Memory B cell (primary cell): ENCODE data around the gene KRT2.

Source experiments
- ATAC-seq: fragments of 150-1000 bp; cut with Tn5 transposase; 2 replicates; pipeline ENCODE4 v1.10.0; 2021; ENCODE audit warnings: low read depth, mild to moderate bottlenecking, moderate library complexity
- DNase-seq, 2 donors: peaks; one replicate each; pipeline ENCODE4 v3.0.0; 2022; ENCODE audit warnings: low spot score in 2 of 2
- H3K27ac Mint-ChIP-seq: one replicate; pipeline ENCODE4 v1.8.0; 2022; ENCODE audit warnings: mild to moderate bottlenecking, moderate library complexity, mixed read lengths
- H3K27me3 Mint-ChIP-seq: one replicate; pipeline ENCODE4 v1.8.0; 2022; ENCODE audit warnings: mixed read lengths
- H3K36me3 Mint-ChIP-seq: one replicate; pipeline ENCODE4 v1.8.0; 2022; ENCODE audit warnings: mild to moderate bottlenecking, mixed read lengths
- H3K4me1 Mint-ChIP-seq: one replicate; pipeline ENCODE4 v1.8.0; 2022; ENCODE audit warnings: mixed read lengths
- H3K4me3 Mint-ChIP-seq: one replicate; pipeline ENCODE4 v1.8.0; 2022; ENCODE audit warnings: mild to moderate bottlenecking, moderate library complexity, mixed read lengths
- H3K9me3 Mint-ChIP-seq: one replicate; pipeline ENCODE4 v1.8.0; 2022; ENCODE audit warnings: mixed read lengths

KRT2 gene

DNA sequence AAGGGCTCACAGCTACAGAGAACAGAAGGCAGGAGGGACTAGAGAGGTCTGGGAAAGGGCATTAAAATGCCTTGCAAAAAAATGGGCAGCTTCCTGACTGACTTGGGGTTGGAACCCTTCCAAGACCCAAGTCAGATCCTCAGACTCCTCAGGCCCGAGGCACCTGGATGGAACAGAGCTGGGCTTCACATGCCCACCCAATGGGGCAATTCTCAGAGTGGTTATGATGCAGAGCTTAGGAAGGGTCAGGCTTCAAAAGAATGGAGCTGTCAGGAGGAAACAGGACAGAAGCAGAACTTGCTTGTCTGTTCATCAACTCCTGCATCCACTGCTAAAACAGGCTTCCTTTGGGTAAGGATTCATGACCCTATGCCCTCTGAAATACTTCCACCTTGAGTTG lies 37.9 kb upstream of the KRT2 start:
- no peak for DNase-seq
- Mint-ChIP-seq H3K27me3 (peaks cover 28% of the 10 kb centered on the region), H3K27ac (no peak overlapping the region), H3K4me3 (peak overlapping the region; percentile 16), H3K4me1 (peaks cover 10% of the 10 kb centered on the region), H3K9me3 (no peaks in the 10 kb centered on the region), H3K36me3 (no peaks in the 10 kb centered on the region)
- no peak for ATAC-seq

DNA sequence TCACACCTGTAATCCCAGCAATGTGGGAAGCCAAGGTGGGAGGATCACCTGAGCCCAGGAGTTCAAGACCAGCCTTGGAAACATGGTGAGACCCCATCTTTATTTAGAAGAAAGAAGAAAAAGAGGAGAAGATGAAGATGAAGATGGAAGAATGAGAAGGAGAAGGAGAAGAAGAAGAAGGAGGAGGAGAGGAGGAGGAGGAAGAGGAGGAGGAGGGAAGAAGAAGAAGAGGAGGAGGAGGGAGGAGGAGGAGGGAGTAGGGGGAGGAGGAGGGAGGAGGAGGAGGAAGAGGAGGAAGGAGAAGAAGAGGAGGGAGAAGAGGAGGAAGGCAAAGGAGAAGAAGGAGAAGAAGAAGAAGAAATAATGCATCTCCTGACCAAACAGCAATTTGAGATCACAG lies 37.2 kb upstream of the KRT2 start:
- Mint-ChIP-seq H3K27ac (no peak overlapping the region), H3K4me3 (no peak overlapping the region), H3K36me3 (no peaks in the 10 kb centered on the region), H3K4me1 (peaks cover 10% of the 10 kb centered on the region), H3K27me3 (peaks cover 32% of the 10 kb centered on the region), H3K9me3 (no peaks in the 10 kb centered on the region)
- DNase-seq (no peak), ATAC-seq (no peak)

DNA sequence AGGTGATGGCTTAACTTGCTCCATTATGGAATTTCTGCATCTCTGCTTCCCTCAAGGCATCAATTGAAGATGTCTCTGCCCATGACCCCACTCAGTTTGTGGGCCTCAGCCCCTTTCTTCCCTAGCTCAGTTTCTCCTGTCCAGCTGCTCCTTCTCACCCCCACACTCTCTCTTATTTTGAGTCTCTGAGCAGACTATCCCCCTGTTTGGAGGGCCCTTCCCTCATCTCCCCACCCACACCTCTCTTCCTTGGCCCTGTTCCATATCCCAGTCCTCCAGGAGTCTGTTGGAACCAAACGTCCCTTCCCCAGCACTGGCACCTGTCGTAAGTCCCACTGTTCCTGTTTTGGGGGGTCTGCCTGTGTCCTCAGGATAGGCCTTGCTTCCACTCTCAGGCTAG lies 36.5 kb upstream of the KRT2 start:
- peaks cover 37% of the 10 kb centered on the region for H3K27me3 Mint-ChIP-seq
- H3K4me3 Mint-ChIP-seq: no peak overlapping the region
- H3K9me3 Mint-ChIP-seq: no peaks in the 10 kb centered on the region

DNA sequence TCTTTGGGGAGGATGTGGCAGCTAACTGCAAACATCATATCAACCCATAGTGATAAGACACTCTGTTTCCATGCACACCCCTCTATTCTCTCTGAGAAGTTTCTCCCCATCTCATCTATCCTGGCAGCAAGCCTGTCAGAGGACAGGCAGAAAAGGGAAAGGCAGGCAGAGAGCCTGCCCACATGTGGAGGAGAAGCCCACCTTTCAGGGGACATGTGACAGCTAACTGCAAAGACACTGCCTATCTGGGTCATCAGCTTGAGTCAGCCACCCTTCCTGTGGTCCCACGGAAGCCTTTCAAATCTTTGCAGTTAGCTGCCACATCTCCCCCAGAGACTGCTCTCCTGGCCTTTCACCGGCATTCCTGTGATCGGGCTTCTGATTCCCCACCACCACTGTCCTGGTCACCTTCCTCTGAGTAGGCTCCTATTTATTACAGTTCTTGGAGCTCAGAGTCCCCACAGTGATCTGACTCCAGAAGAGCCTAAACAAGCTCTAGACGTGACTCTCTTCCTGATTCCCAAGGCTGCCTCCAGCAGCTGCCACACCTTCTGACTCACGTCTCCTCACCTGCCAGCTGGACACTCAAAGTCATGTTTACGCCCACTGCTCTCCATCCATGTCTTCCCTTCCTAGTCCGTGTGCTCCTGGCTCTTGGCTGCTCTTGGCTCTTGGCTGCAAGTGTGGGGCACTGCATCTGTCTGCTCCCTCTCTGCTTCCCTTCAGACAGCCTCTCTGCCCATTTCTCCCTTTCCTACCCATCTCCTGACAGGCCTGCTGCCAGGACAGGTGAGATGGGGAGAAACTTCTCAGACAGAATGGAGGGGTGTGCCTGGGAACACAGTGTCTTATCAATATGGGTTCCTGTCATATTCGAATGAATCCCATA lies 35.7 kb upstream of the KRT2 start:
- Mint-ChIP-seq H3K27ac (no peak overlapping the region), H3K9me3 (no peaks in the 10 kb centered on the region), H3K27me3 (peaks cover 33% of the 10 kb centered on the region), H3K4me1 (peaks cover 10% of the 10 kb centered on the region), H3K36me3 (no peaks in the 10 kb centered on the region), H3K4me3 (no peak overlapping the region)
- ATAC-seq (no peak), DNase-seq (no peak)

More for the DNA sequence above, 36.5 kb upstream of the KRT2 start:
- Mint-ChIP-seq H3K4me1 (peaks cover 10% of the 10 kb centered on the region), H3K36me3 (no peaks in the 10 kb centered on the region), H3K27ac (no peak overlapping the region)
- no peak for ATAC-seq
- DNase-seq: no peak

DNA sequence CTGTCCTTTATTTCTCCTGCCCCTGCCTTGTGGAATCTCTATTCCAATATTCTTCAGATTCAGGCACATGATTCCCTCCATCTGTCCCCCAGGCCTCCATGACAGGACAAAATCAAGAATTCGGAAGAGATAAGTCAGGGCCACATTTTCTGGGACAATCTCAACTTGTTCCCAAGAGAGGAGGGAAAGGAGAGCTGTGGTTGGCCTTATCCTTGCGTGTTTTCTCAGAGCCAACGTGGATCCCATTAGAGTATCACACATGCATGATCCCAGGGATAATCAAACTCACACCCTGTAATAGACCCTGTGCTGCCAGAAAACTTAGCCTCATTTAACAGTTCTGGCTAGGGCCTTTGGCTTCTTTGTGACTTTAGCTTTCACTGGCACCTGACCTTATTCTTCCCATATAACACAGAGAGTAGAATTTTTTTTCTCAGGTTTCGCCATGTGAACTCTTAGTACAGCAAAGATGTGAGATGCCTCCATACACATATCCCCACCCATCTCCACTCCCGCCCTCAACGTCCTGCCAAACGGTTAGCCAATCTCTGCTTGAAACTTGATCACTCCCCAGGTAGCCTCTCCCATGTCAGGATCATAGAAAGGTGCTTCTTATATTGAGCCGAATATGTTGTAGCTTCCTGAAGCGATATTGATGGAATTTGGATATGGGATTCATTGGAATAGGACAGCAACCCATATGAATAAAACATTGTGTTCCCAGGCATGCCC lies 34.9 kb upstream of the KRT2 start:
- ATAC-seq (no peak), DNase-seq (no peak)
- H3K36me3 Mint-ChIP-seq: no peaks in the 10 kb centered on the region
- peaks cover 10% of the 10 kb centered on the region for H3K4me1 Mint-ChIP-seq
- no peak overlapping the region for H3K27ac Mint-ChIP-seq
- peaks cover 29% of the 10 kb centered on the region for H3K27me3 Mint-ChIP-seq
- H3K4me3 Mint-ChIP-seq: no peak overlapping the region
- no peaks in the 10 kb centered on the region for H3K9me3 Mint-ChIP-seq

- H3K4me1 Mint-ChIP-seq: peaks cover 4% of the 10 kb centered on the region
- DNase-seq: no peak
- ATAC-seq: no peak
- H3K36me3 Mint-ChIP-seq: no peaks in the 10 kb centered on the region
- no peak overlapping the region for H3K27ac Mint-ChIP-seq
- H3K9me3 Mint-ChIP-seq: no peaks in the 10 kb centered on the region
- H3K4me3 Mint-ChIP-seq: no peak overlapping the region
- peaks cover 27% of the 10 kb centered on the region for H3K27me3 Mint-ChIP-seq
These were observed 34.1 kb upstream of the KRT2 start for GRCh38 chr12:52686063-52686462.

DNA sequence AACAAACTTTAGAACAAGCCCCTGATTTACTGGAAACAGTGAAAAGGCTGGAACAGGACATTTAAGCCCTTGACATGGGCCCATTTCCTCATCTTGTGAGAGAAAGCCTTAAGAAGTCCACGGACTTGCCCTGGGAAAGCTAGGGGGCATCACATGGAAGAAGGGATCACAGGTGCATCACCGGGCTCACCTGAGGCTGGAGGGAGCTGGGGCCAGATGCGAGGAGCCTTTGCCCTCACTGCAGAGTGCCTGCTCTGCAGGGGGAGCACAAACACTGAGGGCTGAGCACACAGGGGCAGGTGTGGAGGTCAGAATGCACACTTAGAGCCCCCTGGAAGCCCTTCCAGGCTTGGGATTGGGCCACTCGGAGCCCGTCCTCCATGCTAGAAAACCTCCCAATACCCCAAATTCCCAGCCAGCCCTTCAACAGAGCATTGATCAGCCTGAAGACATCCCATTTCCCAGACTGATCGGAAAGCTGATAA lies 33.4 kb upstream of the KRT2 start:
- no peak for ATAC-seq
- H3K4me1 Mint-ChIP-seq: no peaks in the 10 kb centered on the region

GRCh38 chr12:52684431-52684830 lies 32.4 kb upstream of the KRT2 start:
- no peaks in the 10 kb centered on the region for H3K36me3 Mint-ChIP-seq
- no peaks in the 10 kb centered on the region for H3K9me3 Mint-ChIP-seq
- H3K27ac Mint-ChIP-seq: no peak overlapping the region
- no peak overlapping the region for H3K4me3 Mint-ChIP-seq
- no peaks in the 10 kb centered on the region for H3K4me1 Mint-ChIP-seq
- DNase-seq (no peak), ATAC-seq (no peak)
- peaks cover 29% of the 10 kb centered on the region for H3K27me3 Mint-ChIP-seq

More for the DNA sequence above, 33.4 kb upstream of the KRT2 start:
- DNase-seq: no peak
- Mint-ChIP-seq H3K36me3 (no peaks in the 10 kb centered on the region), H3K27me3 (peaks cover 27% of the 10 kb centered on the region), H3K4me3 (no peak overlapping the region), H3K27ac (no peak overlapping the region), H3K9me3 (no peaks in the 10 kb centered on the region)

DNA sequence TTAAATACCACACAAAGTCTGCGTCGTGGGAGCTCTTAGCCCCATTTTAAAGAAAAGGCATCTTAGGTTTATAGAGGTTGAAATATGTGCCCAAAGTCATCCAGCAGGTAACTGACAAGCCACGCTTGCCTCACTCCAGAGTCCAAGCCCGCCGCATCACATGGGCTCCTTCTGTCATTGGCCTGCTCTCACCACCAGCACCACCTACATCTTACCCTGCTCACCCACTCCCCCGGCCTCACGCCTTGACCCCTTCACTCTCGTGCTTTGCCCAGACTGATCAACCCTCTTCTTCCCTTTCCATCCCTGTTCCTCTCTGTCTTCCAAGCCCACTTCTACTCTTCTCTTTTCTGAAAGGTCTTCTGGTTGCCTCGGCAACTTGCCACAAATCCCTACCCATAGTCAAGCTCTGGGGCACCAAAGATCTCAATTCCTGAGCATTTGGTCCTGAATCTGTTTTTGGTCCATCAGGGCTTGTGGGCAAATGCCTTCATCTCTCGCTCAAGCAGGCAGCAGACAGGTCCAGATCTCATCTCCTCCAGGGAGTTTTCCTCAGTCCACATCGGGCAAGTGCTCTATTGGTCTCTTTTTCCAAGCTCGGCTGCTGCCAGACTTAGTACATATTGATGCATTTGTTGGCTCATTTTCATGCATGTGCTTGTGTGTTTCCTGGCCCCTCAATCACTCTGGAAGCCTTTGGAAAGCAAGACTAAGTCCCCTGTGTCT lies 31.7 kb upstream of the KRT2 start:
- no peak for ATAC-seq
- H3K27me3 Mint-ChIP-seq: peaks cover 26% of the 10 kb centered on the region
- H3K4me1 Mint-ChIP-seq: no peaks in the 10 kb centered on the region
- no peaks in the 10 kb centered on the region for H3K36me3 Mint-ChIP-seq
- no peak overlapping the region for H3K27ac Mint-ChIP-seq
- DNase-seq: no peak
- H3K4me3 Mint-ChIP-seq: no peak overlapping the region
- H3K9me3 Mint-ChIP-seq: no peaks in the 10 kb centered on the region

DNA sequence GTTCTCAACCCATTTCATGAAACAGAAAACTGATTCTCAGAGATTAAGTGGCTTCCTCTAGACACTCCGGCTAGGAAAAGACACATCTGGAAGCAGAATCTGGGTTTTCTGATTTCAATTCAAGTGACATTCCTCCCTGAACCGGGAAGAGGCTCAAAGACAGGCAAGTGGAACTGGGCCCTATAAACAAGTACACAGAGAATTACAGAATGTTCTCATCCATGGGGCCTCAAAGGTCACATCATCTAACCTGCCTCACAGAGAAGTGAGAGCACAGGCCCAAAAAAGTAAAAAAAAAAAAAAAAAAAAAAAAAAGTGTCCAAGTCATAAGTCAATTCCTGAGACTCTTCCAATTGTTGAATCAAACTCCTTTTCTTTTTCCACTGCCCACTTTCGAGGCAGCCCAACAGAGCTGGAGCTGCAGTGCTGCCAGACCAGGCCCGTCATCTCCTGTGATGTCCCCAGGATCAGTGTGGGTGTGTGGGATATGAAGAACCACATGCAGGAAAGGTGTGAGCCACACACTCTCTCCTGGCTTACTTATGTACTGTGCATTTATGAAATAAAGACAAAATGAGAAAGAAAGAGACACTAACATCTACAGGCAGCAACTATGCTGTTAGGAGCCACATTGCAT lies 31.0 kb upstream of the KRT2 start:
- no peaks in the 10 kb centered on the region for H3K9me3 Mint-ChIP-seq
- no peak overlapping the region for H3K27ac Mint-ChIP-seq
- H3K4me1 Mint-ChIP-seq: no peaks in the 10 kb centered on the region
- H3K4me3 Mint-ChIP-seq: no peak overlapping the region
- H3K27me3 Mint-ChIP-seq: peaks cover 22% of the 10 kb centered on the region
- ATAC-seq (no peak), DNase-seq (no peak)
- H3K36me3 Mint-ChIP-seq: no peaks in the 10 kb centered on the region

DNA sequence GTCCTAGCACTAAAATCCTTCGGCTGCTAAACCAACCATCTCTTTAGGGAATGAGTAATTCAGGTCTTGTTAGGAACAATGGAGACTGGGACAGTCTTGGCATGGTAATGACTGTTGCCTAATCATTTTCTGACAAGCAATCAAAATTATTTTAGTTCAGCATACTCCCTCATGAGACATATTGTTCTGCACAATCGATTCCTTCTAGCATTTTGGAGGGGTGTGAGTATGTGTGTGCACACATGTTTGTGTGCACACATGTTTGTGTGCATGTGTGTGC lies 30.3 kb upstream of the KRT2 start:
- peaks cover 21% of the 10 kb centered on the region for H3K27me3 Mint-ChIP-seq
- H3K9me3 Mint-ChIP-seq: no peaks in the 10 kb centered on the region
- H3K27ac Mint-ChIP-seq: no peak overlapping the region
- H3K4me3 Mint-ChIP-seq: no peak overlapping the region
- no peak for DNase-seq
- no peak for ATAC-seq
- no peaks in the 10 kb centered on the region for H3K4me1 Mint-ChIP-seq
- H3K36me3 Mint-ChIP-seq: no peaks in the 10 kb centered on the region

GRCh38 chr12:52681526-52682380 lies 29.7 kb upstream of the KRT2 start:
- no peaks in the 10 kb centered on the region for H3K36me3 Mint-ChIP-seq
- ATAC-seq (no peak), DNase-seq (no peak)
- no peaks in the 10 kb centered on the region for H3K4me1 Mint-ChIP-seq
- H3K27ac Mint-ChIP-seq: no peak overlapping the region
- H3K9me3 Mint-ChIP-seq: no peaks in the 10 kb centered on the region
- peaks cover 18% of the 10 kb centered on the region for H3K27me3 Mint-ChIP-seq
- no peak overlapping the region for H3K4me3 Mint-ChIP-seq

DNA sequence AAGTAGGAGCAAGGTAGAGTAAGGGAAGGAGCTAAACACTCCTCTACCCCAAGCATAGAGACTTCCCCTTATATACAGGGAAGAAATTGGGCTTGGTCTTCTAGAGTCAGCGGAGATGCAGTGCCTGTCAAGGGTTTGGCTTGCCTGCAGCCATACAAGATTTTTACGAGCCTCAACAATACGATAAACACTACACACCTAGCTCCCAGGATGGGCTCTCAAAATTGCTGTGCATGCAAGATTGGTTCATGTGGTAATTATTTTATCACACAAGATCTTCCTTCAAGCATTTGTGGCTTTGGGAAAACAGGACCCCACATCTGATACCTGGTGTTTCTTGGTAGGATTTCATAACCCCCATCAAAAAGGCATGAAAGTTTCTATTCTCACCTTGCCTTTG lies 28.4 kb upstream of the KRT2 start, which contains the start of gene KRT1:
KRT1 (minus strand) TSS at position 45 of the 400 bp plus-strand sequence. CDS start 59 bp downstream, outside the sequence.
- H3K27me3 Mint-ChIP-seq: peaks cover 25% of the 10 kb centered on the region
- DNase-seq (no peak), ATAC-seq (no peak)
- no peaks in the 10 kb centered on the region for H3K9me3 Mint-ChIP-seq
- H3K4me3 Mint-ChIP-seq: no peak within 1 kb of the TSS
- H3K36me3 Mint-ChIP-seq: no peaks in the 10 kb centered on the region
- H3K27ac Mint-ChIP-seq: no peak within 1 kb of the TSS
- no peaks in the 10 kb centered on the region for H3K4me1 Mint-ChIP-seq
